DOHH2 (cell line): ENCODE measurements around the gene CCL16.
"Not testable (repeated sequence)": the region's sequence is repeated elsewhere in the genome, so short reads cannot be mapped to it uniquely, and the experiment has no call there.

Experiments
- H3F3A ChIP-seq: fragments of 200-600 bp; sonication (generic), shearing (Covaris generic); 2 replicates; pipeline ENCODE4 v1.6.0; 2016; ENCODE audit warnings: antibody characterized with exemption, mild to moderate bottlenecking; ENCODE audit not compliant: control insufficient read depth, insufficient read depth
- H3K27ac ChIP-seq: fragments of 200-600 bp; sonication (generic); 2 replicates; pipeline ENCODE4 v1.5.1; 2014; ENCODE audit warnings: low read depth, mild to moderate bottlenecking, low read length, moderate library complexity
- H3K27me3 ChIP-seq: fragments of 200-600 bp; sonication (generic); 2 replicates; pipeline ENCODE4 v1.6.1; 2014; ENCODE audit warnings: mild to moderate bottlenecking, low read length, mixed read lengths; ENCODE audit not compliant: control insufficient read depth
- H3K36me3 ChIP-seq: fragments of 200-600 bp; sonication (generic); 2 replicates; pipeline ENCODE4 v1.6.1; 2014; ENCODE audit warnings: mild to moderate bottlenecking, low read length, moderate library complexity, mixed read lengths; ENCODE audit not compliant: control insufficient read depth
- H3K4me1 ChIP-seq: fragments of 200-600 bp; sonication (generic); 2 replicates; pipeline ENCODE4 v1.6.1; 2014; ENCODE audit warnings: mild to moderate bottlenecking, low read length, mixed read lengths; ENCODE audit not compliant: control insufficient read depth
- H3K4me2 ChIP-seq: fragments of 200-600 bp; sonication (generic); 2 replicates; pipeline ENCODE4 v1.6.0; 2014; ENCODE audit warnings: mild to moderate bottlenecking, low read length, moderate library complexity
- H3K4me3 ChIP-seq: fragments of 200-600 bp; sonication (generic); 2 replicates; pipeline ENCODE4 v1.5.1; 2014; ENCODE audit warnings: mild to moderate bottlenecking, low read length, mixed read lengths
- H3K79me2 ChIP-seq: fragments of 200-600 bp; sonication (generic); 2 replicates; pipeline ENCODE4 v1.6.1; 2014; ENCODE audit warnings: mild to moderate bottlenecking, low read length, mixed read lengths; ENCODE audit not compliant: control insufficient read depth
- H3K9me2 ChIP-seq: fragments of 200-600 bp; sonication (generic); replicated peaks from 2 replicates; pipeline ENCODE4 v1.6.1; 2014; ENCODE audit warnings: mild to moderate bottlenecking, low read length, mixed read lengths; ENCODE audit not compliant: control insufficient read depth
- H3K9me3 ChIP-seq: fragments of 200-600 bp; sonication (generic); 2 replicates; pipeline ENCODE4 v1.6.1; 2014; ENCODE audit warnings: antibody characterized with exemption, low read length, mixed read lengths; ENCODE audit not compliant: control insufficient read depth, insufficient read depth
- H4K20me1 ChIP-seq: fragments of 200-600 bp; sonication (generic); 2 replicates; pipeline ENCODE4 v1.6.0; 2014; ENCODE audit warnings: low read depth, mild to moderate bottlenecking, antibody characterized with exemption, low read length, moderate library complexity; ENCODE audit not compliant: control insufficient read depth, insufficient read depth
- CTCF ChIP-seq: fragments of 200-600 bp; sonication (generic); IDR thresholded peaks from one replicate; pipeline ENCODE4 v1.5.1; 2014; ENCODE audit warnings: antibody characterized with exemption, mild to moderate bottlenecking, low read depth, low read length; ENCODE audit not compliant: poor library complexity, severe bottlenecking
- EZH2phosphoT487 ChIP-seq: fragments of 200-600 bp; sonication (generic); IDR thresholded peaks from 2 replicates; pipeline ENCODE4 v1.6.1; 2017; ENCODE audit warnings: borderline replicate concordance, mild to moderate bottlenecking, antibody characterized with exemption, low read length, moderate library complexity, mixed read lengths

Gene CCL16

GRCh38 chr17:35998756-35999155 lies 17.5 kb upstream of the CCL16 start:
- Histone ChIP-seq H3K4me1 (no peaks in the 10 kb centered on the region), H3K79me2 (no peaks in the 10 kb centered on the region), H3K4me2 (no peak overlapping the region)

GRCh38 chr17:35998018-35998545 lies 16.8 kb upstream of the CCL16 start:
- Histone ChIP-seq H3K9me3 (no peaks in the 10 kb centered on the region), H3K9me2 (no peaks in the 10 kb centered on the region), H3K27me3 (peaks cover 27% of the 10 kb centered on the region), H3K4me2 (no peak overlapping the region), H3K4me3 (no peak overlapping the region), H3K27ac (no peak overlapping the region), H3K79me2 (no peaks in the 10 kb centered on the region), H4K20me1 (no peaks in the 10 kb centered on the region), H3K4me1 (no peaks in the 10 kb centered on the region), H3K36me3 (no peaks in the 10 kb centered on the region), H3F3A (no peaks in the 10 kb centered on the region)
- TF ChIP-seq CTCF (no peak), EZH2phosphoT487 (no peak)

More at GRCh38 chr17:35998756-35999155, 17.5 kb upstream of the CCL16 start:
- no peaks in the 10 kb centered on the region for H3K9me2 ChIP-seq
- H3K27me3 ChIP-seq = peaks cover 32% of the 10 kb centered on the region
- TF ChIP-seq EZH2phosphoT487 (no peak), CTCF (no peak)
- H3K4me3 ChIP-seq = no peak overlapping the region
- H3K36me3 ChIP-seq = no peaks in the 10 kb centered on the region
- no peak overlapping the region for H3K27ac ChIP-seq
- H3K9me3 ChIP-seq = no peaks in the 10 kb centered on the region
- H4K20me1 ChIP-seq = no peaks in the 10 kb centered on the region
- H3F3A ChIP-seq = no peaks in the 10 kb centered on the region

DNA sequence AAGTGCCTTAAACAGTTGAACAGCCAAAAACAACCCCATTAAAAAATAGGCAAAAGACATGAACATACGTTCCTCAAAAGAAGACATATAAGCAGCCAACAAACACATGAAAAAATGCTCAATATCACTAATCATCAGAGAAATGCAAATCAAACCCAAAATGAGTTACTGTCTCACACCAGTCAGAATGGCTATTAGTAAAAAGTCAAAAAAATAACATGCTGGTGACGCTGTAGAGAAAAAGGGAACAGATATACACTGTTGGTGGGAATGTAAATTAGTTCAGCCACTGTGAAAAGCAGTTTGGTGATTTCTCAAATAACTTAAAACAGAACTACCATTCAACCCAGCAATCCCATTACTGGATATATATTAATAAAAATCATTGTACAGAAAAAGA lies 14.0 kb upstream of the CCL16 start:
- not testable (repeated sequence) for H4K20me1 ChIP-seq, H3K36me3 ChIP-seq, H3K4me3 ChIP-seq, H3K79me2 ChIP-seq, H3K9me2 ChIP-seq, H3K27me3 ChIP-seq, H3K4me1 ChIP-seq, H3K9me3 ChIP-seq, H3F3A ChIP-seq, H3K4me2 ChIP-seq, H3K27ac ChIP-seq

- Histone ChIP-seq H3K36me3 (no peaks in the 10 kb centered on the region), H3K27ac (no peak overlapping the region), H3K4me1 (no peaks in the 10 kb centered on the region), H3K4me3 (no peak overlapping the region), H3K4me2 (no peak overlapping the region), H3K9me3 (peaks cover 4% of the 10 kb centered on the region; the same call in 1 of the 2 replicates), H3K79me2 (no peaks in the 10 kb centered on the region), H3K9me2 (no peaks in the 10 kb centered on the region), H4K20me1 (no peaks in the 10 kb centered on the region), H3F3A (no peaks in the 10 kb centered on the region), H3K27me3 (no peaks in the 10 kb centered on the region)
- no peak for TF ChIP-seq CTCF
Observed at GRCh38 chr17:35991075-35991474, 9.8 kb upstream of the CCL16 start.
